GM19438 (cell line): ENCODE data around the gene PHLDB3.
"Not testable (repeated sequence)": the region's sequence is repeated elsewhere in the genome, so short reads cannot be mapped to it uniquely, and the experiment has no call there.

ENCODE experiments used
- ATAC-seq: cut with Tn5 transposase; IDR thresholded peaks from one replicate; pipeline ENCODE4 v1.9.1; 2021; ENCODE audit warnings: low read depth; ENCODE audit not compliant: unreplicated experiment

The PHLDB3 gene

GRCh38 chr19:43527860-43528622 lies 23.5 kb upstream of the PHLDB3 start:
- no peak for ATAC-seq

- peak; percentile 69 for ATAC-seq
Measured at GRCh38 chr19:43526884-43527859, 22.6 kb upstream of the PHLDB3 start, which contains the start of gene ETHE1. Gene ETHE1, minus strand, starts transcription at chr19:43527201. Its CDS starts 24 bp downstream, at chr19:43527177.

- ATAC-seq = no peak
Measured at GRCh38 chr19:43525836-43526771, 21.6 kb upstream of the PHLDB3 start.

- no peak for ATAC-seq
Measured at GRCh38 chr19:43524922-43525835, 20.6 kb upstream of the PHLDB3 start.

GRCh38 chr19:43523696-43524095 lies 19.1 kb upstream of the PHLDB3 start:
- not testable (repeated sequence) for ATAC-seq

GRCh38 chr19:43522929-43523328 lies 18.4 kb upstream of the PHLDB3 start:
- no peak for ATAC-seq

GRCh38 chr19:43519436-43520088 lies 15.0 kb upstream of the PHLDB3 start:
- ATAC-seq = no peak

- ATAC-seq = no peak
Measured at GRCh38 chr19:43518051-43518450, 13.5 kb upstream of the PHLDB3 start.

- not testable (repeated sequence) for ATAC-seq
Measured at GRCh38 chr19:43512399-43512798, 7.9 kb upstream of the PHLDB3 start.

GRCh38 chr19:43511324-43511723 lies 6.8 kb upstream of the PHLDB3 start:
- no peak for ATAC-seq

GRCh38 chr19:43510713-43511112 lies 6.2 kb upstream of the PHLDB3 start:
- ATAC-seq = no peak

GRCh38 chr19:43507880-43508279 lies 3.3 kb upstream of the PHLDB3 start:
- ATAC-seq = no peak

GRCh38 chr19:43506629-43507028 lies 2.1 kb upstream of the PHLDB3 start:
- no peak for ATAC-seq

- ATAC-seq = no peak
Measured at GRCh38 chr19:43505941-43506340, 1.4 kb upstream of the PHLDB3 start.

- no peak for ATAC-seq
Measured at GRCh38 chr19:43505186-43505456, 575 bp upstream of the PHLDB3 start.

GRCh38 chr19:43503501-43504425 lies 783 bp downstream of the PHLDB3 start:
- ATAC-seq = peak; percentile 93

- no peak for ATAC-seq
Measured at GRCh38 chr19:43502419-43502976, 2.0 kb downstream of the PHLDB3 start.
